OCI-LY3 (cell line): ENCODE results near the gene INO80B.

ENCODE experiments used
- H2AFZ ChIP-seq: fragments of 200-600, 300-600 bp; shearing (Covaris generic); 2 replicates; pipeline ENCODE4 v1.6.0; 2014; ENCODE audit warnings: antibody characterized with exemption, low read depth, low read length
- H3K27ac ChIP-seq: fragments of 200-600, 300-600 bp; sonication (generic); 2 replicates; pipeline ENCODE4 v1.5.1; 2014; ENCODE audit warnings: mild to moderate bottlenecking, low read length, moderate library complexity, mixed read lengths
- H3K27me3 ChIP-seq: fragments of 200-600, 300-600 bp; sonication (generic); 2 replicates; pipeline ENCODE4 v1.6.1; 2014; ENCODE audit warnings: low read depth, low read length, mixed read lengths
- H3K36me3 ChIP-seq: fragments of 200-600, 300-600 bp; sonication (generic); replicated peaks from 2 replicates; pipeline ENCODE3; 2014; ENCODE audit warnings: low read depth, low read length, mixed read lengths
- H3K4me1 ChIP-seq: fragments of 300-600, 200-600 bp; sonication (generic); 2 replicates; pipeline ENCODE4 v1.6.1; 2014; ENCODE audit warnings: low read length, mixed read lengths
- H3K4me2 ChIP-seq: fragments of 200-600, 300-600 bp; sonication (generic); 2 replicates; pipeline ENCODE4 v1.6.1; 2014; ENCODE audit warnings: low read length, mixed read lengths
- H3K4me3 ChIP-seq: fragments of 300-600, 200-600 bp; sonication (generic); 2 replicates; pipeline ENCODE4 v1.5.1; 2014; ENCODE audit warnings: antibody characterized with exemption, mild to moderate bottlenecking, low read length, moderate library complexity
- H3K79me2 ChIP-seq: fragments of 300-600, 200-600 bp; shearing (Covaris generic); 2 replicates; pipeline ENCODE4 v1.6.1; 2014; ENCODE audit warnings: mild to moderate bottlenecking, low read length, mixed read lengths
- H3K9ac ChIP-seq: fragments of 300-600, 200-600 bp; shearing (Covaris generic); 2 replicates; pipeline ENCODE4 v1.6.0; 2014; ENCODE audit warnings: mild to moderate bottlenecking, low read length, moderate library complexity
- H3K9me3 ChIP-seq: fragments of 200-600, 300-600 bp; shearing (Covaris generic); 2 replicates; pipeline ENCODE4 v1.6.1; 2014; ENCODE audit warnings: low read length, mixed read lengths; ENCODE audit not compliant: insufficient read depth
- H4K20me1 ChIP-seq: fragments of 200-600, 300-600 bp; sonication (generic); 2 replicates; pipeline ENCODE4 v1.6.1; 2016; ENCODE audit warnings: low read length, mixed read lengths; ENCODE audit not compliant: insufficient read depth
- EZH2phosphoT487 ChIP-seq: fragments of 200-600 bp; shearing (Covaris generic); IDR thresholded peaks from 2 replicates; pipeline ENCODE4 v1.6.1; 2018; ENCODE audit warnings: antibody characterized with exemption, mixed run types, low read depth
- TF ChIP-seq, protein P1 (sequence below): fragments of 200-600, 300-600 bp; sonication (generic); IDR thresholded peaks from 2 replicates; pipeline ENCODE4 v1.5.1; 2014; ENCODE audit warnings: antibody characterized with exemption, low read length, low read depth

INO80B gene

DNA sequence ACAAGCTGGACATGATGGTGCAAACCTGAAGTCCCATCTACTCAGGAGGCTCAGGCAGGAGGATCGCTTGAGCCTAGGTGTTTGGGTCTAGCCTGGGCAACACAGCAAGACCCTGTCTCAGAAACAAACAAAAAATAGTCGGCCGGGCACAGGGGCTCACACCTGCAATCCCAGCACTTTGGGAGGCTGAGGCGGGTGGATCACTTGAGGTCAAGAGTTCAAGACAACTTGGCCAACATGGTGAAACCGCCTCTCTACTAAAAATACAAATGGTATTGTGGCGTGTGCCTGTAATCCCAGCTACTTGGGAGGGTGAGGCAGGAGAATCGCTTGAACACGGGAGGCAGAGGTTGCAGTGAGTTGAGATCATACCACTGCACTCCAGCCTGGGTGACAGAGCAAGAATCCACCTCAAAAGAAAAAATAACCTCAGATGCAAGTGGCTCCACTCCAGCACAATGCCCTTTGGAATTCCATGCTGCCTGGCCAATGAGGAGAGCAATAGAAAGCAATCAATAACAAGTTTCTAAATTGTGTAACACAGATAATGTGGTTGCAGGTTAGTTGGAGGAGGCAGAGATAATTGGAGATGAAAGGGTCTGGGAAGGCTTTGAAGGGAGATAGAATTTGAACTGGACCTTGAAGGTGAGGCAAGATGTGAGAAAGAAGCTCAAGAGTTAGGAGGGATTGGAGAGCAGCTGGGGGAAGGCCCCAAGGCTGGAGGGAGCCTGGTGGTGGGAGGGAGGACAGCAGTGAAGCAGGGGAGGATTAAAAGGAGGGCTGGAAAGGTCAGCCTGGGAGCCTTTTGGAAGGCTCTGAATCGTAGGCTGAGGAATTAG, 34.0 kb downstream of the INO80B start:
- TF ChIP-seq, protein P1, sequence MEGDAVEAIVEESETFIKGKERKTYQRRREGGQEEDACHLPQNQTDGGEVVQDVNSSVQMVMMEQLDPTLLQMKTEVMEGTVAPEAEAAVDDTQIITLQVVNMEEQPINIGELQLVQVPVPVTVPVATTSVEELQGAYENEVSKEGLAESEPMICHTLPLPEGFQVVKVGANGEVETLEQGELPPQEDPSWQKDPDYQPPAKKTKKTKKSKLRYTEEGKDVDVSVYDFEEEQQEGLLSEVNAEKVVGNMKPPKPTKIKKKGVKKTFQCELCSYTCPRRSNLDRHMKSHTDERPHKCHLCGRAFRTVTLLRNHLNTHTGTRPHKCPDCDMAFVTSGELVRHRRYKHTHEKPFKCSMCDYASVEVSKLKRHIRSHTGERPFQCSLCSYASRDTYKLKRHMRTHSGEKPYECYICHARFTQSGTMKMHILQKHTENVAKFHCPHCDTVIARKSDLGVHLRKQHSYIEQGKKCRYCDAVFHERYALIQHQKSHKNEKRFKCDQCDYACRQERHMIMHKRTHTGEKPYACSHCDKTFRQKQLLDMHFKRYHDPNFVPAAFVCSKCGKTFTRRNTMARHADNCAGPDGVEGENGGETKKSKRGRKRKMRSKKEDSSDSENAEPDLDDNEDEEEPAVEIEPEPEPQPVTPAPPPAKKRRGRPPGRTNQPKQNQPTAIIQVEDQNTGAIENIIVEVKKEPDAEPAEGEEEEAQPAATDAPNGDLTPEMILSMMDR = no peak
- TF ChIP-seq EZH2phosphoT487 = no peak
- no peaks in the 10 kb centered on the region for H3K4me1 ChIP-seq
- no peaks in the 10 kb centered on the region for H3K27me3 ChIP-seq
- H4K20me1 ChIP-seq = no peaks in the 10 kb centered on the region
- H2AFZ ChIP-seq = no peak overlapping the region
- no peak overlapping the region for H3K4me2 ChIP-seq
- H3K9me3 ChIP-seq = no peaks in the 10 kb centered on the region
- no peak overlapping the region for H3K4me3 ChIP-seq
- H3K9ac ChIP-seq = no peak overlapping the region
- H3K27ac ChIP-seq = no peak overlapping the region
- H3K79me2 ChIP-seq = peaks cover 1% of the 10 kb centered on the region; the same call in 1 of the 2 replicates
- H3K36me3 ChIP-seq = peaks cover 20% of the 10 kb centered on the region

DNA sequence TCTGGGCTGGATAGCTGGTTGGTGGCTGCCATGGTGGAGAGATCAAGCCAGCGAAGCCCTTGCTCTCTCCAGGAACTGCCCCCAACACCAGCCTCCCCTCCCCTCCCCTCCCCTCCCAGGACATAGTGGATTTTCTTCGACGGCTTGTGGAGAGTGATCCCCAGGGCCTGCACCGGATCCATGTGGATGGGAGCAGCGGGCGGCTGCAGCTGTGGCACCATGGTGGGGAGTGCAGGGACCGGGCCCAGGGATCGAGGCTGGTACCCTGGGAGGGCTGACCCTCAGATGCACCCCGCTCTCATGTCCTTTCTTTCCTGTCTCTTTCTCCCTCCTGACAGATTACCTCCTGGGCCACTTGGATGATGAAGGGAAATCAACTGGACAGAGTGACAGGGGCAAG, 35.0 kb downstream of the INO80B start:
- H4K20me1 ChIP-seq = no peaks in the 10 kb centered on the region
- H3K9me3 ChIP-seq = no peaks in the 10 kb centered on the region
- H3K4me3 ChIP-seq = no peak overlapping the region
- H2AFZ ChIP-seq = no peak overlapping the region
- H3K4me1 ChIP-seq = no peaks in the 10 kb centered on the region
- H3K36me3 ChIP-seq = peaks cover 20% of the 10 kb centered on the region
- H3K27ac ChIP-seq = no peak overlapping the region
- TF ChIP-seq, protein P1 = no peak
- TF ChIP-seq EZH2phosphoT487 = no peak
- H3K79me2 ChIP-seq = no peaks in the 10 kb centered on the region
- H3K4me2 ChIP-seq = no peak overlapping the region
- H3K9ac ChIP-seq = no peak overlapping the region
- no peaks in the 10 kb centered on the region for H3K27me3 ChIP-seq

DNA sequence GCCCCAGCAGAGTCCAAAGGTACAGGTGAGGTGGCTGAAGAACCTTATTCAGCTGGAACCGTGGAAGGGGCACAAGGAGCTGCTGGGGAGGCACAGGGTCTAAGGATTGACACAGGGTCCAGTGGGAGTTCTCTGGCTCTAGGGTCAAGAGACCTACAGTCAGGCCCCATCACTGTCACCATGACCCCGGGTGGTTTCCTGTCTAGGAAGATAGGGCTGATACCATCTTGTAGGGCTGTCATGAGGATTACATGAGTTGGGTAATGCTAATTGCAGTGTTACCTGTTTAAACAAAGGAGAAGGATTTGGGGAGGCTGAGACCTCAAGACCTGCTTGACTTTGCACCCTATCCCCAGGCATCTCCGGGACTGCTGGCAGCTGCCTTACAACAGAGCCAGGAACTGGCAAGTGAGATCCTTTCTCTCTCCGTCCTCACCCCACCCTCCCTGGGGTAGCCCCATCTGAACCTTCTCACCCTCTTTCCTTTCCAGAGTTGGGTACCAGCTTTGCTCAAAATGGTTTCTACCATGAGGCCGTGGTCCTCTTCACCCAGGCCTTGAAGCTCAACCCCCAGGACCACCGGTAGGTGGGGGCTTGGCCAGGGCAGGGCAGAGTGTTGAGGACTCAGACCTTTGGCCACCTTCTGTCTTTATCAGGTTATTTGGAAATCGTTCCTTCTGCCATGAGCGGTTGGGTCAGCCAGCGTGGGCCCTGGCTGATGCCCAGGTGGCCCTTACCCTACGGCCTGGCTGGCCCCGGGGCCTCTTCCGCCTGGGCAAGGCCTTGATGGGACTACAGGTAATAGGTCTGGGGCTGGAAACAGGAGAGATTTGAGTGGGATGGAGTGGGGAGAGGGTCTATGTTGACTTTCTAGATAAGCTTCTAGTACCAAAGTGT, 37.0 kb downstream of the INO80B start:
- Histone ChIP-seq H4K20me1 (no peaks in the 10 kb centered on the region), H3K36me3 (peaks cover 17% of the 10 kb centered on the region), H3K4me2 (no peak overlapping the region), H3K27ac (no peak overlapping the region), H2AFZ (no peak overlapping the region), H3K4me1 (no peaks in the 10 kb centered on the region), H3K79me2 (no peaks in the 10 kb centered on the region), H3K4me3 (no peak overlapping the region), H3K9me3 (no peaks in the 10 kb centered on the region), H3K27me3 (no peaks in the 10 kb centered on the region), H3K9ac (no peak overlapping the region)
- TF ChIP-seq, protein P1 = no peak
- no peak for TF ChIP-seq EZH2phosphoT487

DNA sequence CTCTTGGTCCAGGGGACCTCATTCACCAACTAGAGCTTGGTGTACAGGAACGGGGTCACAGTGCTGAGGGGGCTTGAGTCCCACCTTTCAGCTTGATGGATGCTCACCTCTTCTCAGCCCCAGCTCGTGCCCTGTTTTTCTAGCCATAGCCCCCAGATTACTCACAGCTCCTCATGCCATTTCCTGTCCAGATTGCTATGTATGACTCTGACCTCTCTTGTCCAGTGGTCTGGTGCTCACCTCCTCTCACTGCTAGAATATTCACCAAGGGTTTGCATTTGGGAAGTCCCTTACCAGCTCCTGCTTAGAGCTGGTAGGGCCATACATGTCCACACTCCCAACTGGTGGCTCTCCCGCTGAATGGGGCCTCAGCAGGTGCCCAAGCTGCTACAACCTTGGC, 38.7 kb downstream of the INO80B start:
- Histone ChIP-seq H4K20me1 (no peaks in the 10 kb centered on the region), H3K27ac (no peak overlapping the region), H3K4me1 (no peaks in the 10 kb centered on the region), H3K9ac (no peak overlapping the region), H3K27me3 (no peaks in the 10 kb centered on the region), H3K4me3 (no peak overlapping the region), H3K79me2 (no peaks in the 10 kb centered on the region), H2AFZ (no peak overlapping the region), H3K36me3 (peaks cover 17% of the 10 kb centered on the region), H3K4me2 (no peak overlapping the region), H3K9me3 (no peaks in the 10 kb centered on the region)
- TF ChIP-seq EZH2phosphoT487 = no peak
- TF ChIP-seq, protein P1 = no peak
